G401 (cell line): ENCODE data around the gene TCF7L1. TPM values are rescaled to one million over a fixed set of nuclear protein-coding genes. Genes with fewer than 3 reads are reported as not detected.
A peak's percentile ranks its signal among the peaks of the same experiment; 100 is the strongest.
"Not testable (repeated sequence)": the region's sequence is repeated elsewhere in the genome, so short reads cannot be mapped to it uniquely, and the experiment has no call there.

Experiments
- DNase-seq: peaks from one replicate; pipeline ENCODE4 v3.0.0-alpha.2; 2015; ENCODE audit warnings: low spot score
- in situ Hi-C: cut with HindIII; loops from 2 replicates; pipeline ENCODE4 v1.10.0; 2016; ENCODE audit warnings: low sequenced_read_pairs, mixed read lengths
- total RNA-seq: library from RNA; depleted of rRNA; stranded (reverse); fragments of >200 nt; shearing (Covaris generic); gene quantifications from 2 replicates; pipeline ENCODE4 v1.2.3, GENCODE V29; 2014

The TCF7L1 gene
- total RNA-seq, 1 experiment from 2014 or later: 0.44 TPM

- DNase-seq: no peak
- in situ Hi-C loops: no loop called here
Observed at GRCh38 chr2:85302121-85302520, 168.9 kb downstream of the TCF7L1 start.

- peak; percentile 62 for DNase-seq
- in situ Hi-C loops: no loop called here
Observed at GRCh38 chr2:85303780-85304531, 170.8 kb downstream of the TCF7L1 start.

GRCh38 chr2:85307527-85307897, 174.3 kb downstream of the TCF7L1 start:
- in situ Hi-C loops: no loop called here

GRCh38 chr2:85308201-85308600, 175.0 kb downstream of the TCF7L1 start:
- DNase-seq: no peak
- in situ Hi-C loops: no loop called here

More at GRCh38 chr2:85307527-85307897, 174.3 kb downstream of the TCF7L1 start:
- DNase-seq: no peak

GRCh38 chr2:85308896-85309555, 175.8 kb downstream of the TCF7L1 start:
- in situ Hi-C loops: no loop called here
- DNase-seq: peak; percentile 63

- in situ Hi-C loops: no loop called here
- peak; percentile 49 for DNase-seq
Observed at GRCh38 chr2:85309699-85310321, 176.6 kb downstream of the TCF7L1 start.

GRCh38 chr2:85310330-85310729, 177.1 kb downstream of the TCF7L1 start:
- peak; percentile 37 for DNase-seq
- in situ Hi-C loops: no loop called here

- no peak for DNase-seq
- in situ Hi-C loops: no loop called here
Observed at GRCh38 chr2:85312404-85312803, 179.2 kb downstream of the TCF7L1 start.

- in situ Hi-C loops: no loop called here
- DNase-seq: no peak
Observed at GRCh38 chr2:85314884-85315242, 181.7 kb downstream of the TCF7L1 start.

GRCh38 chr2:85315921-85316320, 182.7 kb downstream of the TCF7L1 start:
- DNase-seq, in situ Hi-C loops: not testable (repeated sequence)

GRCh38 chr2:85318222-85319074, 185.3 kb downstream of the TCF7L1 start:
- in situ Hi-C loops: no loop called here
- DNase-seq: no peak

GRCh38 chr2:85319796-85320195, 186.6 kb downstream of the TCF7L1 start:
- DNase-seq: peak; percentile 53
- in situ Hi-C loops: no loop called here

GRCh38 chr2:85323351-85323987, 190.3 kb downstream of the TCF7L1 start:
- no peak for DNase-seq

GRCh38 chr2:85323988-85324367, 190.8 kb downstream of the TCF7L1 start:
- in situ Hi-C loops, DNase-seq: not testable (repeated sequence)

More at GRCh38 chr2:85323351-85323987, 190.3 kb downstream of the TCF7L1 start:
- in situ Hi-C loops: no loop called here

GRCh38 chr2:85324639-85325465, 191.7 kb downstream of the TCF7L1 start:
- in situ Hi-C loops: no loop called here
- DNase-seq: peak; percentile 32

- no peak for DNase-seq
- in situ Hi-C loops: no loop called here
Observed at GRCh38 chr2:85325466-85325811, 192.2 kb downstream of the TCF7L1 start.

- in situ Hi-C loops: no loop called here
- DNase-seq: no peak
Observed at GRCh38 chr2:85326406-85327159, 193.4 kb downstream of the TCF7L1 start.
